Testis (tissue), 3 donors: ENCODE data around the gene PLXNB3. TPM values are rescaled to one million over a fixed set of nuclear protein-coding genes. Genes with fewer than 3 reads are reported as not detected.

Experiments
- DNase-seq: peaks from one replicate; pipeline ENCODE4 v3.0.0-alpha.2; 2019
- H3K27ac ChIP-seq, 2 donors: fragments of 200-600 bp; sonication (generic); one replicate each; pipeline ENCODE4 v1.5.1; 2019
- H3K27me3 ChIP-seq: fragments of 200-600 bp; sonication (generic); one replicate; pipeline ENCODE4 v1.5.1; 2019
- H3K36me3 ChIP-seq: fragments of 200-600 bp; sonication (generic); one replicate; pipeline ENCODE4 v1.5.1; 2017; ENCODE audit warnings: low read depth; ENCODE audit errors: missing control alignments
- H3K4me1 ChIP-seq: fragments of 200-600 bp; sonication (generic); one replicate; pipeline ENCODE4 v1.5.1; 2019
- H3K4me3 ChIP-seq, 2 donors: fragments of 200-600 bp; sonication (generic); one replicate each; pipeline ENCODE4 v1.5.1; 2017 to 2019
- H3K9me3 ChIP-seq: fragments of 200-600 bp; sonication (generic); one replicate; pipeline ENCODE4 v1.5.1; 2017
- POLR2A ChIP-seq: fragments of 450-650 bp; IDR thresholded peaks from one replicate; pipeline ENCODE4 v1.6.1; 2017; ENCODE audit warnings: antibody characterized with exemption, mild to moderate bottlenecking, moderate library complexity
- WGBS, 2 donors: methylation state at CpG; one replicate each; pipeline ENCODE4 v1.1.5; 2018; 5-methylcytosine and 5-hydroxymethylcytosine counted together
- intact Hi-C: fragments of 100-400 bp; cut with DNase I; formaldehyde crosslinking; loops from one replicate; pipeline ENCODE4 v1.15.1; 2023; ENCODE audit warnings: low total_unique reads
- polyA plus RNA-seq: library from polyadenylated mRNA; stranded (reverse); fragments of 350-450 nt; fragmentation: Illumina TruSeq; extraction: RNeasy Lipid Tissue Mini Kit (QIAGEN cat#74804); gene quantifications from one replicate; pipeline ENCODE4 v1.2.3, GENCODE V29; 2014; ENCODE audit warnings: low read depth, low replicate concordance; ENCODE audit not compliant: insufficient read depth
- total RNA-seq, 2 donors: library from RNA; depleted of rRNA; stranded (reverse); fragments of >200 nt; gene quantifications; one replicate each; pipeline ENCODE4 v1.2.3, GENCODE V29; 2016
- TF ChIP-seq, protein P1 (sequence below), 3 experiments: fragments of 450-650 bp in 2 of 3; fragments of 200-600 bp in 1 of 3; sonication (generic) in 1 of 3; IDR thresholded peaks; one replicate each; pipeline ENCODE4 v1.5.1; 2016 to 2019; ENCODE audit warnings: antibody characterized with exemption in 3 of 3, mild to moderate bottlenecking in 2 of 3, moderate library complexity in 1 of 3

The PLXNB3 gene
- total and polyA plus RNA-seq, 3 donors from 2014 or later, result 28.0 to 57.9 (median 49.3) TPM

DNA sequence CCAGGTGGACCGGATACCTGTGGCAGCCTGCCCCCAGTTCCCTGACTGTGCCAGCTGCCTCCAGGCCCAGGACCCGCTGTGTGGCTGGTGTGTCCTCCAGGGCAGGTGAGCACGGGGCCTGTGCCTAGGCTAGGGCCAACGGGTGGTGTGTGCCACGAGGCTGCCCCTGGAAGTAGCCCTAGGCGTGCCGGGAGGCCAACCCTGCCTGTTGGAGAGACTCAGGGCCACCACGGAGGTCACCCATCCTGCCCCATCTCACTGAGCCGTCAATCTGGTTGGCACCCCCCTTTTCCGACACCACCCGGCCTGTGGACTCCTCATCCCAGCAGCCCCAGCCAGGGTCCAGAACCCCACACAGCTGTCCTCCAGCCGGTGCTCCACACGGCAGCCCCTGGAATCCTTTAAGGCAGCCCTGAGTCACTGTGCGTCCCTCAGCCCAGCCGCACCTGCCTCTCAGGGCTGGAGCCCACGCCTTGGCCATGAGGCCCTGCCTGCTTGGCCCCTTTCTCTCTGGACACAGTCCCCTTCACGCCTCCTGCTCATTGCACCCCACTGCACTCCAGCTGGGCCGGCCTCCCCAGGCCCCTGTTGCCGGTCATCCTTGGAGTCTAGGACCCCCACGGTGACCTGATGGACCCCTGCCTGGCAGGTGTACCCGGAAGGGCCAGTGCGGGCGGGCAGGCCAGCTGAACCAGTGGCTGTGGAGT, 5.3 kb downstream of the PLXNB3 start:
- Histone ChIP-seq H3K4me1 (peaks cover 14% of the 10 kb centered on the region), H3K27ac (no peak overlapping the region), H3K36me3 (no peaks in the 10 kb centered on the region), H3K4me3 (no peak overlapping the region), H3K9me3 (no peaks in the 10 kb centered on the region), H3K27me3 (no peaks in the 10 kb centered on the region)
- WGBS, 2 donors, result 93 to 100% methylated on average over 3 to 20 of the region's 23 CpGs
- intact Hi-C loops, result loop anchor here (10.0 kb wide), 1 partner anchor 185 kb away; no protein-coding TSS in a partner anchor
- TF ChIP-seq, protein P1, sequence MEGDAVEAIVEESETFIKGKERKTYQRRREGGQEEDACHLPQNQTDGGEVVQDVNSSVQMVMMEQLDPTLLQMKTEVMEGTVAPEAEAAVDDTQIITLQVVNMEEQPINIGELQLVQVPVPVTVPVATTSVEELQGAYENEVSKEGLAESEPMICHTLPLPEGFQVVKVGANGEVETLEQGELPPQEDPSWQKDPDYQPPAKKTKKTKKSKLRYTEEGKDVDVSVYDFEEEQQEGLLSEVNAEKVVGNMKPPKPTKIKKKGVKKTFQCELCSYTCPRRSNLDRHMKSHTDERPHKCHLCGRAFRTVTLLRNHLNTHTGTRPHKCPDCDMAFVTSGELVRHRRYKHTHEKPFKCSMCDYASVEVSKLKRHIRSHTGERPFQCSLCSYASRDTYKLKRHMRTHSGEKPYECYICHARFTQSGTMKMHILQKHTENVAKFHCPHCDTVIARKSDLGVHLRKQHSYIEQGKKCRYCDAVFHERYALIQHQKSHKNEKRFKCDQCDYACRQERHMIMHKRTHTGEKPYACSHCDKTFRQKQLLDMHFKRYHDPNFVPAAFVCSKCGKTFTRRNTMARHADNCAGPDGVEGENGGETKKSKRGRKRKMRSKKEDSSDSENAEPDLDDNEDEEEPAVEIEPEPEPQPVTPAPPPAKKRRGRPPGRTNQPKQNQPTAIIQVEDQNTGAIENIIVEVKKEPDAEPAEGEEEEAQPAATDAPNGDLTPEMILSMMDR (IDR thresholded peaks at IDR 0.05), result no peak
- TF ChIP-seq POLR2A, result no peak
- DNase-seq, result no peak

DNA sequence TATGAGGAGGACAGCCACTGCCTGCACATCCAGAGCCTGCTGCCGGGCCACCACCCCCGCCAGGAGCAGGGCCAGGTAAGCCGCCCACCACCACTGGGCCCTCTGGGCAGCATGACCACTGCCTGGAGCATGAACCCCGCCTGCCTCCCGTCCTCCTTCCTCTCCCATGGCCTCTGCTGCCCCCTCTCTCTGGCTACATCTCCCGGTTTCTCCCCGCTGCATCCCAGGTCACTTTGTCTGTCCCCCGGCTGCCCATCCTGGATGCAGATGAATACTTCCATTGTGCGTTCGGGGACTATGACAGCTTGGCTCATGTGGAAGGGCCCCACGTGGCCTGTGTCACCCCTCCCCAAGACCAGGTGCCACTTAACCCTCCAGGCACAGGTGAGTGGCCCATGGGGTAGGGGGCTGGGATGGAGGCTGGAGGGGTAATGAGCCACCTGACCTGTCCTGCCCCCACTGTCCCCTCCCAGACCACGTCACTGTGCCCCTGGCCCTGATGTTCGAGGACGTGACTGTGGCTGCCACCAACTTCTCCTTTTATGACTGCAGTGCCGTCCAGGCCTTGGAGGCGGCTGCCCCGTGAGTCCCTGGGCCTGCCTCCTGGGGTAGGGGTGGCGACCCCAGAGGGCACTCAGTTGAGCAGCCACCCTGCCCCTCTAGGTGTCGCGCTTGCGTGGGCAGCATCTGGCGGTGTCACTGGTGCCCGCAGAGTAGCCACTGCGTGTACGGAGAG, 6.0 kb downstream of the PLXNB3 start:
- H3K27me3 ChIP-seq, result no peaks in the 10 kb centered on the region
- intact Hi-C loops, result loop anchor here (10.0 kb wide), 1 partner anchor 185 kb away; no protein-coding TSS in a partner anchor
- H3K27ac ChIP-seq, result no peak overlapping the region
- peaks cover 11% of the 10 kb centered on the region for H3K4me1 ChIP-seq
- no peak for TF ChIP-seq POLR2A
- TF ChIP-seq, protein P1 (IDR thresholded peaks at IDR 0.05), result no peak
- H3K4me3 ChIP-seq, result no peak overlapping the region
- no peaks in the 10 kb centered on the region for H3K36me3 ChIP-seq
- WGBS, 2 donors, result 93% methylated on average over 17 of the region's 25 CpGs; no CpG with 5 or more reads in 1 of the 2 donors
- no peak for DNase-seq
- no peaks in the 10 kb centered on the region for H3K9me3 ChIP-seq

DNA sequence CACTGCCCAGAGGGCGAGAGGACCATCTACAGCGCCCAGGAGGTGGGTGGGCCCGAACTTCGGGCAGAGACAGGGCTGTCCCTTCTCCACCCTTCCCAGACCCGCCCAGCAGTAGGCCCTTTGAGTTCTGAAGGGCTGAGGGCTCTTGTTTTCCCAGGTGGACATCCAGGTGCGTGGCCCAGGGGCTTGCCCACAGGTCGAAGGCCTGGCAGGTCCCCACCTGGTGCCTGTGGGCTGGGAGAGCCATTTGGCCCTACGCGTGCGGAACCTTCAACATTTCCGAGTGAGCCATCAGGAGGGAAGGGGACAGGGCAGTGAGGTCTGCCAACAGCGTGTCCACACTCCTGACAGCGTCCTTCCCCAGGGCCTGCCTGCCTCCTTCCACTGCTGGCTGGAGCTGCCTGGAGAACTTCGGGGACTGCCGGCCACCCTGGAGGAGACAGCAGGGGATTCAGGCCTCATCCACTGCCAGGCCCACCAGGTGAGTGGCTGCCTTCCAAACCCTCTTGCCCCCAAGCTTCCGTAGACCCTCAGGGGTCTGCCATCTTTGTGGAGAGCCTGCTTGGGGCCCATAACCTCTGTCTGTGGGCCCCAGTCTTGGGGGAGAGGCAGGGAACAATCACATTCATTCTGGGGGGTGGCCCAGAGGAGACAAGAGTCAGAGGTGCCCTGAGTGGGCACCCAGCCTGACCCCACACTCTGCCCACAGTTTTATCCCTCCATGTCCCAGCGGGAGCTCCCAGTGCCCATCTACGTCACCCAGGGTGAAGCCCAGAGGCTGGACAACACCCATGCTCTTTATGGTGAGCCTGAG, 6.8 kb downstream of the PLXNB3 start:
- WGBS, 2 donors, result 94% methylated on average over 16 of the region's 18 CpGs; no CpG with 5 or more reads in 1 of the 2 donors
- peaks cover 3% of the 10 kb centered on the region for H3K4me1 ChIP-seq
- no peak for DNase-seq
- H3K4me3 ChIP-seq, result no peak overlapping the region
- no peaks in the 10 kb centered on the region for H3K9me3 ChIP-seq
- TF ChIP-seq, protein P1 (IDR thresholded peaks at IDR 0.05), result no peak
- no peak for TF ChIP-seq POLR2A
- no peaks in the 10 kb centered on the region for H3K36me3 ChIP-seq
- intact Hi-C loops, result no loop called here
- no peaks in the 10 kb centered on the region for H3K27me3 ChIP-seq
- H3K27ac ChIP-seq, result no peak overlapping the region

DNA sequence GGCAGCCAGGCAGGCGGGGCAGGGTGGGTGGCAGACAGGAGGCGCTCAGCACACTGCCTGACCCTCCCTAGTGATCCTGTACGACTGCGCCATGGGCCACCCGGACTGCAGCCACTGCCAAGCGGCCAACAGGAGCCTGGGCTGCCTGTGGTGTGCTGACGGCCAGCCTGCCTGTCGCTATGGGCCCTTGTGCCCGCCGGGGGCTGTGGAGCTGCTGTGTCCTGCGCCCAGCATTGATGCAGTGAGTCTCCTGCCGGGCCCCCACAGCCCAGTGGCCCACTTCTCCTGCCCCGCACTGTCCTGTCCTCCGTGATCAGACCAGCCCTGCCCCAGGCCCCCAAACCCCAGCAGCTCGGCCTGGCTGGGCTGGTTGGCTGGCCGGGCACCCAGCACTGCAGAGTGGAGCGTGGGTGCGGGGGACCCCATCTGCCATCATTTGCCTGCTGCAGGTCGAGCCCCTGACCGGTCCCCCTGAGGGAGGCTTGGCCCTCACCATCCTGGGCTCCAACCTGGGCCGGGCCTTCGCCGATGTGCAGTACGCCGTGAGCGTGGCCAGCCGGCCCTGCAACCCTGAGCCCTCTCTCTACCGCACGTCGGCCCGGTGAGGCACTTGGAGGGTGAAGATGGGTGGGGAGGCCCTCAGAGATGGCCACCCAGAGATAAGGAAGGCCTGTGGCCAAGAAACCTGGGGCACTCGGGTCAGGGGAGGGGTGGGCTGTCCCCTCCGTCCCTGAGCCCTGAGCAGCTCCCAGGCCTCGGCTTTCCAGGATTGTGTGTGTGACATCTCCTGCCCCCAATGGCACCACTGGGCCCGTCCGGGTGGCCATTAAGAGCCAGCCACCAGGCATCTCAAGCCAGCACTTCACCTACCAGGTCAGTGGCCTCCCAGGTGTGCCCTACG, 7.6 kb downstream of the PLXNB3 start:
- Histone ChIP-seq H3K4me3 (no peak overlapping the region), H3K27me3 (no peaks in the 10 kb centered on the region), H3K9me3 (no peaks in the 10 kb centered on the region), H3K36me3 (no peaks in the 10 kb centered on the region), H3K4me1 (no peaks in the 10 kb centered on the region), H3K27ac (no peak overlapping the region)
- DNase-seq, result no peak
- WGBS, 2 donors, result 90% methylated on average over 19 of the region's 37 CpGs; no CpG with 5 or more reads in 1 of the 2 donors
- intact Hi-C loops, result no loop called here
- TF ChIP-seq POLR2A, result no peak
- TF ChIP-seq, protein P1 (IDR thresholded peaks at IDR 0.05), result no peak
